ENCODE data around the gene RPUSD4. TPM values are rescaled to one million over a fixed set of nuclear protein-coding genes. Genes with fewer than 3 reads are reported as not detected.

The RPUSD4 gene
- total RNA-seq, 4 donors from 2014 or later, result 53.3 to 93.8 (median 69.2) TPM

DNA sequence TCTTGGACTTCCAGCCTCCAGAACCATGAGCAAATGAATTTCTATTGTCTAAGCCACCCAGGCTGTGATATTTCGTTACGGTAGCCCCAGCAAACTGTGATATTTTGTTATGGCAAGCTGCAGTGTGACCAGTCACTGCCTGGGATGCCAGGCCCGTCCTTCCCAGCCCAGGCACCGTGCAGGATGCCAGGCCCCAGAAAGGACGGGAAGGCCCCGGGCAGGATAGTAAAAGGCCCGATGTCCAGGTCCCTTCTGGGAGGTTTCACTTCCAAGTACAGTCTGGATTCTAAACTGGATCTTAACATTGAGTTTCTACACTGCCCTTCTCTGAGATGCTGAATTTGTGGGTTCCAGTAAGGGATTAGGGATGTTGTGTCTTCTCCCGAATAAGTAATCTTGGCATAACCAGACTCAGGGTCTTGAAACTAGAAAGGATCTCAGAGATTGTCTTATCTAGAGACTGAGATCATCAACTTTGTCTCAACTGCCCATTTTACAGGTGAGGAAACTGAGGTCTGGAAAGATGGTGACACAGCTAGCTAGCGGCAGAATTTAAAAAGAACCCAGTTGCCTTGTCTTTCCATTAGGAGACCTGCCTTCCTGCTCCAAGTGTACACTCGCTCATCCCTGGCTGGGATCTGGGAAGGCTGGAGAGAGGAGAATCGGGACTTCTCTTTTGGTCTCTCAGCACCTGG lies 19.9 kb downstream of the RPUSD4 start:
- no peak overlapping the region for H3K4me3 ChIP-seq
- peaks cover 0 to 43% of the 10 kb centered on the region in 2 donors for H3K36me3 ChIP-seq
- in situ Hi-C loops (cut with MboI; ENCODE audit: low sequenced_read_pairs in 4 of 4) (loop anchor here (5.0 to 10.0 kb wide), 4 partner anchors 77 to 269 kb away; partner anchors contain the start of gene CDON (in 1 of the 4)), intact Hi-C loops (cut with DNase I; ENCODE audit: low total_unique reads) (loop anchor here (1.0 to 5.0 kb wide), 2 partner anchors 79 to 268 kb away; no protein-coding TSS in a partner anchor)
- ATAC-seq (no peak), DNase-seq (no peak)
- no peak for TF ChIP-seq POLR2A (IDR thresholded peaks at IDR 0.05)
- TF ChIP-seq, protein P1, sequence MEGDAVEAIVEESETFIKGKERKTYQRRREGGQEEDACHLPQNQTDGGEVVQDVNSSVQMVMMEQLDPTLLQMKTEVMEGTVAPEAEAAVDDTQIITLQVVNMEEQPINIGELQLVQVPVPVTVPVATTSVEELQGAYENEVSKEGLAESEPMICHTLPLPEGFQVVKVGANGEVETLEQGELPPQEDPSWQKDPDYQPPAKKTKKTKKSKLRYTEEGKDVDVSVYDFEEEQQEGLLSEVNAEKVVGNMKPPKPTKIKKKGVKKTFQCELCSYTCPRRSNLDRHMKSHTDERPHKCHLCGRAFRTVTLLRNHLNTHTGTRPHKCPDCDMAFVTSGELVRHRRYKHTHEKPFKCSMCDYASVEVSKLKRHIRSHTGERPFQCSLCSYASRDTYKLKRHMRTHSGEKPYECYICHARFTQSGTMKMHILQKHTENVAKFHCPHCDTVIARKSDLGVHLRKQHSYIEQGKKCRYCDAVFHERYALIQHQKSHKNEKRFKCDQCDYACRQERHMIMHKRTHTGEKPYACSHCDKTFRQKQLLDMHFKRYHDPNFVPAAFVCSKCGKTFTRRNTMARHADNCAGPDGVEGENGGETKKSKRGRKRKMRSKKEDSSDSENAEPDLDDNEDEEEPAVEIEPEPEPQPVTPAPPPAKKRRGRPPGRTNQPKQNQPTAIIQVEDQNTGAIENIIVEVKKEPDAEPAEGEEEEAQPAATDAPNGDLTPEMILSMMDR (IDR thresholded peaks at IDR 0.05 in 4 of 5, conservative IDR thresholded peaks at IDR 0.05 in 1 of 5), result no peak
- H3K27ac ChIP-seq, result peak overlapping the region in 2 of 4 donors; percentile 12 to 34
- no peaks in the 10 kb centered on the region for H3K9me3 ChIP-seq
- H3K4me1 ChIP-seq, result peaks cover 25 to 38% of the 10 kb centered on the region in 2 donors
- no peaks in the 10 kb centered on the region for H3K27me3 ChIP-seq

DNA sequence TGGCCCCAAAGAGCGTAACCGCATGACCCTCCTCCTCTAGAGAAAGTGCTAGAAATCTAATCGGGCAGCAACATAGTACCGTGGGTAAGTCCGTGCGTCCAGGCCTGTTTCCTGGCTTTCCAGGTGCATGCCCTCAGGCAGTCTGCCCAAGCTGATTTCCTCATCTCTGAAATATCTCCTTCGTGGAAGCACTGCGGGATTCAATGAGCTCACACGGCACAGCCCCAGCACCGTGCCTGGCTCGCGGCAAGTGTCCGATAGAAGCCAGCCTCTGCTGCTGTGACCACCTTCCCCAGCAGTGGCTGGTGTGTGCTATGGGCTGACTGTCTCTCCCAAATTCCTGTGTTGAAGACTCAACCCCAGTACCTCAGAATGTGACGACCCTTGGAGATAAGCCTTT lies 20.7 kb downstream of the RPUSD4 start:
- Histone ChIP-seq H3K9me3 (no peaks in the 10 kb centered on the region), H3K4me1 (peaks cover 25 to 31% of the 10 kb centered on the region in 2 donors), H3K36me3 (peaks cover 0 to 44% of the 10 kb centered on the region in 2 donors), H3K4me3 (no peak overlapping the region), H3K27me3 (no peaks in the 10 kb centered on the region), H3K27ac (peak overlapping the region in 3 of 4 donors; percentile 12 to 34 (median 21))
- intact Hi-C loops (cut with DNase I; ENCODE audit: low total_unique reads) (loop anchor here (5.0 kb wide), 1 partner anchor 78 kb away; no protein-coding TSS in a partner anchor), in situ Hi-C loops (cut with MboI; ENCODE audit: low sequenced_read_pairs in 4 of 4) (loop anchor here (5.0 to 10.0 kb wide), 4 partner anchors 76 to 268 kb away; partner anchors contain the start of gene CDON (in 1 of the 4))
- peak; percentile 50 to 55 for ATAC-seq
- peak in 1 of 2 donors; percentile 54 for DNase-seq
- TF ChIP-seq, protein P1 (IDR thresholded peaks at IDR 0.05 in 4 of 5, conservative IDR thresholded peaks at IDR 0.05 in 1 of 5), result no peak
- no peak for TF ChIP-seq POLR2A (IDR thresholded peaks at IDR 0.05)

DNA sequence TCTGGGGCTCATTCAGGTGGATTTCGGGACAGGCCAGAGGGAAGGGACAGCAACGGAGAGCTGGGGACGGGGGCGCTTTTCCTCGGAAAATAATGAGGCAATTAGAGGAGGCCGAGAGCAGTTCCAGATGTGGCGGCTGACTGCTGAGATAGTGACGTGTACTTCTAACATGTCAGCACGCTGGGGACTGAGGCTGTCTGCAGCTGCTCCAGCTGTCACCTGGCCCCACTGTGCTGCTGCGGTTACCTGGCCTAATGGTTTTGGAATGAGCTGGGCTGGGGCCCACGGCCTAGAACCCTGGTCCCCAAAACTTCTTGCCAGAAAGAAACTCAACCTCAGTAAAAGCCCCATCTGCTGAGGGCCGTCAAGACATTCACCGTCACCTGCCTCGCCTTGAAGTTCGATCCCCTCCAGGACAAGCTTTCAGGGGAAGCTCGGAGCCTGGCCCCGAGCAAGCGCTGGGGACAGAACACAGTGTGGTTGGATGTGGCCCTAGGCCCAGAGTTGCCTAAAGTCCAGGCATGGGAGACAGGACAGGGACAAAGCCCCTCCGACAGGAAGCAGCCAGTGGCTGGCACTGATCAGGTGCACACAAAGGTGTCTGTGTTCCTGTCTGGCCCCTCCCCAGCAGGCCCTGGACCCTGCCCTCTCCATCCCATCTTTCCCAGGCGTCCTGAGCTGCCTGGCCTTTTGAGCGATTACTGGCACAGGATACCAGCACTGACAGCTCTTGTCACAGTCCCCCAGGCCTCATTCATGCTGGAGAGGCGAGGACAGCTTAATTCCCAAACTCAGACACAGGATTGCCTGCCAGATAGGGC lies 22.1 kb downstream of the RPUSD4 start:
- intact Hi-C loops (cut with DNase I; ENCODE audit: low total_unique reads) (no loop called here), in situ Hi-C loops (cut with MboI; ENCODE audit: low sequenced_read_pairs in 4 of 4) (no loop called here)

DNA sequence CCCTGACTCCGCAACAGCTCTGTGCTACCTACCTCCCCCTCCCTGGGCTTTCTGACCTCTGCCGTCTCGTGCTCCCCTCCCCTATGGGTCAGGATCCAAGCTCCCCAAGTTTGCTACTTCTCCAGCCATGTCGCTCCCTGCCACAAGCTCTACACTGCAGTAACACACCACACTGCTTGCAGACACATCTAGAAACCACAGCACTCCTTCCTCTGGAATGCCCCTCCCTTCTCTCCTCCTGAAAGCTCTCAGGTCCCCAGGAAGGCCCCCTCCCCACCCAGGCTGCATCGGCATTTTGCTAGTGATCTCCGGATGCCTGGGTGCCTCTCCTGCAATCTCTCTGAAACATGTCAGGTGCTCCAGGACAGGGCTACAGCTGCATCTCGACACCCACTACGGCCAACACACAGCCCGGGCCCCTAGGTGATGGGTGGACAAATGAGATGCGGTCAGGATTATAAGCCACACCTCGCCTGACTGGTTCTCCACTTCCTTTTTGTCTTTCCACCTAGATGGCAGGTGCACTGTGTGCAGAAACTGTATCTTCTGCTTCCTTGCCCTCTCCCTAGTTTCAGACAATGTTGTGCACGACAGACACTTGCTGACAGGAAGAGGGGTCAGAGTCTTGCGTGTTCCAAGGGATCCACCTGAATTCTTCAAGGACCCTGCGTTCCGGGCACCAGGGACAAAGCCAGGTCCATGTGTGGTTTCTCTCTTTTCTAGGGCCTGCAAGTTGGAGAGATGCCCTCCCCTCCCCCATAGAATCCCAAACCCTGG lies 22.9 kb downstream of the RPUSD4 start:
- ATAC-seq (no peak), DNase-seq (no peak)
- Histone ChIP-seq H3K27me3 (no peaks in the 10 kb centered on the region), H3K9me3 (no peaks in the 10 kb centered on the region), H3K27ac (no peak overlapping the region), H3K4me3 (no peak overlapping the region), H3K4me1 (peaks cover 9 to 13% of the 10 kb centered on the region in 2 donors), H3K36me3 (peaks cover 0 to 45% of the 10 kb centered on the region in 2 donors)
- intact Hi-C loops (cut with DNase I; ENCODE audit: low total_unique reads), result no loop called here
- TF ChIP-seq, protein P1 (IDR thresholded peaks at IDR 0.05 in 4 of 5, conservative IDR thresholded peaks at IDR 0.05 in 1 of 5), result no peak
- no peak for TF ChIP-seq POLR2A (IDR thresholded peaks at IDR 0.05)
- in situ Hi-C loops (cut with MboI; ENCODE audit: low sequenced_read_pairs in 4 of 4), result no loop called here

More for the DNA sequence above, 22.1 kb downstream of the RPUSD4 start:
- H3K27ac ChIP-seq, result no peak overlapping the region
- DNase-seq (no peak), ATAC-seq (no peak)
- no peak overlapping the region for H3K4me3 ChIP-seq
- no peaks in the 10 kb centered on the region for H3K9me3 ChIP-seq
- H3K27me3 ChIP-seq, result no peaks in the 10 kb centered on the region
- peaks cover 0 to 48% of the 10 kb centered on the region in 2 donors for H3K36me3 ChIP-seq
- TF ChIP-seq, protein P1 (IDR thresholded peaks at IDR 0.05 in 4 of 5, conservative IDR thresholded peaks at IDR 0.05 in 1 of 5), result no peak
- TF ChIP-seq POLR2A (IDR thresholded peaks at IDR 0.05), result no peak
- peaks cover 17 to 18% of the 10 kb centered on the region in 2 donors for H3K4me1 ChIP-seq

Measured in gastrocnemius medialis (tissue), 4 donors.